Measurements from ENCODE around the gene TSBP1.

TSBP1 gene

GRCh38 chr6:32371803-32372202 lies at the start of gene TSBP1:
TSS of gene TSBP1 (minus strand) at chr6:32371903. CDS start at chr6:32371706, 197 bp downstream.
- H3K4me3 ChIP-seq (ENCODE audit: control insufficient read depth, low read depth, low read length) = no peak within 1 kb of the TSS
- no peak for DNase-seq (ENCODE audit: low read depth)
- TF ChIP-seq, protein P1, sequence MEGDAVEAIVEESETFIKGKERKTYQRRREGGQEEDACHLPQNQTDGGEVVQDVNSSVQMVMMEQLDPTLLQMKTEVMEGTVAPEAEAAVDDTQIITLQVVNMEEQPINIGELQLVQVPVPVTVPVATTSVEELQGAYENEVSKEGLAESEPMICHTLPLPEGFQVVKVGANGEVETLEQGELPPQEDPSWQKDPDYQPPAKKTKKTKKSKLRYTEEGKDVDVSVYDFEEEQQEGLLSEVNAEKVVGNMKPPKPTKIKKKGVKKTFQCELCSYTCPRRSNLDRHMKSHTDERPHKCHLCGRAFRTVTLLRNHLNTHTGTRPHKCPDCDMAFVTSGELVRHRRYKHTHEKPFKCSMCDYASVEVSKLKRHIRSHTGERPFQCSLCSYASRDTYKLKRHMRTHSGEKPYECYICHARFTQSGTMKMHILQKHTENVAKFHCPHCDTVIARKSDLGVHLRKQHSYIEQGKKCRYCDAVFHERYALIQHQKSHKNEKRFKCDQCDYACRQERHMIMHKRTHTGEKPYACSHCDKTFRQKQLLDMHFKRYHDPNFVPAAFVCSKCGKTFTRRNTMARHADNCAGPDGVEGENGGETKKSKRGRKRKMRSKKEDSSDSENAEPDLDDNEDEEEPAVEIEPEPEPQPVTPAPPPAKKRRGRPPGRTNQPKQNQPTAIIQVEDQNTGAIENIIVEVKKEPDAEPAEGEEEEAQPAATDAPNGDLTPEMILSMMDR (IDR thresholded peaks at IDR 0.05; ENCODE audit: control insufficient read depth, insufficient read depth, low read depth, low read length, missing control alignments) = no peak

DNA sequence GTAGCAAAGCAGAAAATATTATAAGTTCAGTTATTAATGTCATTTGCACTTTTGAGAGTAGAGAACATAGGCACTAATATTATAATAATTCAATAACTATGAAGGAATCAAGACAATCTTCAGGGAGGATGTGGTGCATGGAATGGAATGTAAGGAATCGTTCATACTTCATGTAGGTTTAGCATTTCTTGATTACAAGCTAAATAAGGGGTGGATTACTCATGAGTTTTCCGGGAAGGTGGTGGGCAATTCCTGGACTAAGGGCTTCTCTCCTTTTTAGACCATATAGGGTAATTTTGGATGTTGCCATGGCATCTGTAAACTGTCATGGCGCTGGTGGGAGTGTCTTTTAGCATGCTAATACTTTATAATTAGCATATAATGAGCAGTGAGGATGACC lies 44.3 kb upstream of the TSBP1 start:
- no peak for DNase-seq (ENCODE audit: low read depth)
- TF ChIP-seq, protein P1 (IDR thresholded peaks at IDR 0.05; ENCODE audit: control insufficient read depth, insufficient read depth, low read depth, low read length, missing control alignments) = no peak
- no peak overlapping the region for H3K4me3 ChIP-seq (ENCODE audit: control insufficient read depth, low read depth, low read length)

- H3K4me3 ChIP-seq (ENCODE audit: control insufficient read depth, low read depth, low read length) = no peak overlapping the region
- DNase-seq (ENCODE audit: low read depth) = peak; percentile 24
- TF ChIP-seq, protein P1 (IDR thresholded peaks at IDR 0.05; ENCODE audit: control insufficient read depth, insufficient read depth, low read depth, low read length, missing control alignments) = peak; percentile 95
These were observed 43.9 kb upstream of the TSBP1 start for GRCh38 chr6:32415521-32416019.

DNA sequence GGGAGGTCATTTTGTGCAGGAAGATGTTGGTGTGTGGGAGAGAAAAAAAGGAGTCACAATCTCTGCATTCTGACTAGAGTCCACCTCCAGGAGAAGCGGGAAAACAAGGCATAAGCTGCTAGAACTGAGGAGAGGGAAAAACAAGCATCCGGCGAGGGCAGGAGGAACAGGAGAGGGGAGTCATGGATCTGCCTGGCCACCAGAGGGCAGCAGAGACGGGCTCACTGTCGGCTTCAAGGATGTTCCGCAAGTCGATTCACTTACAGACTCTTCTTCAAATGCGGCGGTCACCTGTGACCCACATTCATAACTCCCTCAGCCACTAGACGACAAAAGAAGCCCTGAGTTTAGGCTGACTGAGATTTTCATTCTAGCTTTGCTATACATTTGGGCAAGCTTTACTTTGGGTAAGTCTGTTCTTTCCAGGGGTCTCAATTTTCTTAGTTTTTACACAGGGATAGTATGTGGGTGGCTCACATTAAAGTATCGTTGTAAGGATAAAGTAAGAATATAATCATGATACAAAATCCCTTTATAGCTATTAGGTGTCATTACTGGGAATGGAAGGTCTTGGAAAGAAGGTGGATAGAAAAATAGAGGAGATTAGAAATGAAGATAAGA lies 41.8 kb upstream of the TSBP1 start:
- peak; percentile 34 for DNase-seq (ENCODE audit: low read depth)
- TF ChIP-seq, protein P1 (IDR thresholded peaks at IDR 0.05; ENCODE audit: control insufficient read depth, insufficient read depth, low read depth, low read length, missing control alignments) = peak; percentile 94
- no peak overlapping the region for H3K4me3 ChIP-seq (ENCODE audit: control insufficient read depth, low read depth, low read length)

DNA sequence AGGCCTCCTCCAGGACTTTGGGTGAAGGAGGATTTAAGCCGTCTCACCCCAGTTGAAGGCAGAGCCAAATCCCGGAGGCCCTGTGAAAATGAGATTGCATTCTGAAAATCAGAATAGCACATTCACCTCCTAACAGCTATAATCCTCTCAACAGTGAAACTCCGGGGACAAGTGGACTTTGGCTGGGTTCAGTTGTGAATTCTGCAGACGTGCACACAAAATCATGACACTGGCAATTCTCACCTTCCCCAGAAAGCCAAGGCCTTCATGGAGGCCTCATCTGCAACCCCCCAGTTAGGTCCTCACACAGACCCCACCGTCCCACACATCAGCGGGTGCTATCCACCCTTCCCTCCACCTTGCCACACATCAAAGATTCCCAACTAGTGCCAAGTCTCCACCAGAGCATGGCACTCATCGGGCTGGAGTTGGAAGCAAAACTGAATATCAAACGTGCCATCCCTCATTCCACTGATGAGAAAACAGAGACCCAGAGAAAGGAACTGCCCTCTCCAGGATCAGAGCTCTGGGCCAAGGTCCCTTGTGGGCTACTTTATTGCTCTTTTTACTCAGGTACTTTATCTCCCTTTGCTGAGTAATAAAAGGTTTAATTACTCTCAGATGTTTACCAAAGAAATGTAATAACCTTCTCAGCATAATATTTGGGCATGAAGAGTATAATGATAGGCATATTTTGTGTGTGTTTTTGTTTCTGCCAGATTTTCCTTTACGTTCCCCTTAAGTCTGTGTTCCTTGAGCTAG lies 40.0 kb upstream of the TSBP1 start:
- TF ChIP-seq, protein P1 (IDR thresholded peaks at IDR 0.05; ENCODE audit: control insufficient read depth, insufficient read depth, low read depth, low read length, missing control alignments) = no peak

GRCh38 chr6:32410906-32411305 lies 39.2 kb upstream of the TSBP1 start:
- no peak for DNase-seq (ENCODE audit: low read depth)
- H3K4me3 ChIP-seq (ENCODE audit: control insufficient read depth, low read depth, low read length) = no peak overlapping the region
- TF ChIP-seq, protein P1 (IDR thresholded peaks at IDR 0.05; ENCODE audit: control insufficient read depth, insufficient read depth, low read depth, low read length, missing control alignments) = no peak

More for the DNA sequence above, 40.0 kb upstream of the TSBP1 start:
- no peak overlapping the region for H3K4me3 ChIP-seq (ENCODE audit: control insufficient read depth, low read depth, low read length)
- no peak for DNase-seq (ENCODE audit: low read depth)
